HepG2 (cell line): Measurements from ENCODE around the gene SBK1. TPM values are rescaled to one million over a fixed set of nuclear protein-coding genes. Genes with fewer than 3 reads are reported as not detected.

Experiments
- ATAC-seq: fragments of 200-7000 bp; cut with Tn5 transposase; 3 replicates; pipeline ENCODE4 v1.9.1; 2020; ENCODE audit warnings: mild to moderate bottlenecking, moderate library complexity
- BruUV-seq: library from RNA; stranded (reverse); fragments of 400-500 nt; replicated peaks from 2 replicates; lab custom pipeline; 2021; lab: Mats Ljungman, UMichigan
- CTCF ChIA-PET: fragments of 300-600 bp; formaldehyde crosslinking; extraction: SDS; loops from one replicate; lab custom pipeline; 2021; ENCODE audit warnings: low total read pairs, inconsistent platforms, low intra/inter-chr PET ratio; lab: Yijun Ruan, JAX
- POLR2A ChIA-PET: fragments of 350-600 bp; sonication (Branson Sonifier 250); formaldehyde crosslinking; loops from one replicate; lab custom pipeline; 2020; ENCODE audit warnings: antibody characterized with exemption, inconsistent platforms; lab: Yijun Ruan, JAX
- DNase-seq: peaks from one replicate; pipeline ENCODE4 v3.0.0-alpha.2; 2015; ENCODE audit warnings: low spot score
- FAIRE-seq: peaks from 3 replicates; lab custom pipeline; 2011; peaks lifted over from hg19 to GRCh38; lab: Jason Lieb, UNC
- H2AFZ ChIP-seq: one replicate; pipeline ENCODE4 v1.6.1; 2011; ENCODE audit warnings: low read length, inconsistent platforms
- H3K27ac ChIP-seq: fragments of 300-600 bp; 3 replicates; pipeline ENCODE4 v1.8.0; 2011; ENCODE audit warnings: mixed run types, mild to moderate bottlenecking, mixed read lengths, low read length, inconsistent platforms; ENCODE audit not compliant: insufficient read depth; ENCODE audit errors: extremely low read length
- H3K27me3 ChIP-seq, 2 experiments: fragments of 200-600 bp in 1 of 2; 2 replicates in 1 of 2; 3 replicates in 1 of 2; pipeline versions ENCODE4 v1.6.0 to v1.8.0; 2011; ENCODE audit warnings: low read length in 2 of 2, mild to moderate bottlenecking in 2 of 2, moderate library complexity in 2 of 2, inconsistent platforms in 1 of 2; ENCODE audit not compliant: insufficient read depth in 2 of 2, control insufficient read depth in 1 of 2
- H3K36me3 ChIP-seq, 2 experiments: fragments of 200-600 bp in 1 of 2; replicated peaks in 1 of 2; 2 replicates in 1 of 2; 3 replicates in 1 of 2; pipeline versions ENCODE4 v1.5.1 to v1.8.0; 2011; ENCODE audit warnings: low read length in 2 of 2, inconsistent platforms in 1 of 2; ENCODE audit not compliant: insufficient read depth in 2 of 2, control insufficient read depth in 1 of 2
- H3K4me1 ChIP-seq: 2 replicates; pipeline ENCODE4 v1.5.1; 2012; ENCODE audit warnings: low read length, inconsistent platforms; ENCODE audit not compliant: insufficient read depth
- H3K4me2 ChIP-seq: 2 replicates; pipeline ENCODE4 v1.6.0; 2011; ENCODE audit warnings: low read depth, low read length, inconsistent platforms
- H3K4me3 ChIP-seq, 3 experiments: fragments of 200-600 bp in 1 of 3; sonication (generic), shearing (Covaris generic) in 1 of 3; replicated peaks in 1 of 3; 2 replicates each; pipeline ENCODE4 v1.5.1; 2011 to 2016; ENCODE audit warnings: low read length in 3 of 3, inconsistent platforms in 2 of 3, low read depth in 2 of 3, mild to moderate bottlenecking in 2 of 3, control low read depth in 1 of 3, mixed read lengths in 1 of 3; ENCODE audit not compliant: insufficient read depth in 1 of 3
- H3K79me2 ChIP-seq: one replicate; pipeline ENCODE4 v1.6.1; 2011; ENCODE audit warnings: low read length, inconsistent platforms; ENCODE audit not compliant: insufficient read depth
- H3K9ac ChIP-seq: 2 replicates; pipeline ENCODE4 v1.6.0; 2011; ENCODE audit warnings: mild to moderate bottlenecking, low read depth, low read length, inconsistent platforms; ENCODE audit not compliant: insufficient read depth
- H3K9me3 ChIP-seq: 2 replicates; pipeline ENCODE4 v1.5.1; 2012; ENCODE audit warnings: mild to moderate bottlenecking, low read length
- H4K20me1 ChIP-seq: 2 replicates; pipeline ENCODE4 v1.6.0; 2011; ENCODE audit warnings: inconsistent platforms, mild to moderate bottlenecking, low read length, moderate library complexity; ENCODE audit not compliant: insufficient read depth
- CEBPZ ChIP-seq: IDR thresholded peaks from 2 replicates; pipeline ENCODE4 v1.6.1; 2012; ENCODE audit warnings: low read length, improper control_type of control experiment
- PHF20 ChIP-seq: sonication (generic); formaldehyde crosslinking; IDR thresholded peaks from 2 replicates; pipeline ENCODE4 v1.5.0; 2020; ENCODE audit warnings: mild to moderate bottlenecking, missing genetic modification reagents
- ZNF12 ChIP-seq: sonication (generic); formaldehyde crosslinking; IDR thresholded peaks from 2 replicates; pipeline ENCODE4 v1.5.0; 2020; ENCODE audit warnings: missing genetic modification reagents
- WGBS: methylation state at CpG from one replicate; pipeline ENCODE4 v1.1.6; 2017; ENCODE audit warnings: low lambda C conversion rate; 5-methylcytosine and 5-hydroxymethylcytosine counted together
- in situ Hi-C: cut with HindIII; loops from 2 replicates; pipeline ENCODE4 v1.10.0; 2017; ENCODE audit warnings: low pct_unique_long_range_greater_than_20kb; ENCODE audit not compliant: extremely low pct_ligation_motif_present
- intact Hi-C: fragments of 100-400 bp; cut with micrococcal nuclease; formaldehyde crosslinking; loops from one replicate; pipeline ENCODE4 v1.10.0; 2022; ENCODE audit not compliant: unreplicated experiment
- polyA plus RNA-seq, 8 experiments: library from polyadenylated mRNA; depleted of rRNA in 3 of 8; stranded (reverse) in 7 of 8; unstranded in 1 of 8; fragments of >200 nt; fragmentation: Illumina TruSeq in 4 of 8; extraction: Trizol in 4 of 8; gene quantifications; 2 replicates each; pipeline versions ENCODE4 v1.2.1 to v1.2.3, GENCODE V29; 2011 to 2016; ENCODE audit warnings: low read depth in 4 of 8, missing spikeins in 1 of 8, mixed read lengths in 1 of 8; ENCODE audit not compliant: insufficient read depth in 1 of 8
- total RNA-seq, 5 experiments: library from RNA; depleted of rRNA; stranded (reverse); fragments of >200 nt; fragmentation: Illumina TruSeq; extraction: Trizol; gene quantifications; 2 replicates each; pipeline ENCODE4 v1.2.3, GENCODE V29; 2016; ENCODE audit warnings: low read depth in 1 of 5

Gene SBK1
- total and polyA plus RNA-seq, 2 of the 13 experiments (the other 11 are each of a cell fraction or from before 2014, with no cell fraction given) = 0.15 to 0.17 TPM

- no TSS peak for BruUV-seq
- POLR2A ChIA-PET = no interaction called here
- H3K4me2 ChIP-seq = no peak overlapping the region
Observed at GRCh38 chr16:28308794-28309584, 16.7 kb downstream of the SBK1 start.

More at GRCh38 chr16:28308794-28309584, 16.7 kb downstream of the SBK1 start:
- DNase-seq (no peak), FAIRE-seq (no peak), ATAC-seq (no peak; the same call in 2 of the 3 replicates)
- no peak overlapping the region for H3K4me3 ChIP-seq
- H3K9ac ChIP-seq = no peak overlapping the region
- in situ Hi-C loops = no loop called here
- peaks cover 2% of the 10 kb centered on the region; the same call in 1 of the 2 replicates for H4K20me1 ChIP-seq
- H3K79me2 ChIP-seq = no peaks in the 10 kb centered on the region
- H3K9me3 ChIP-seq = no peaks in the 10 kb centered on the region
- peaks cover 3 to 46% of the 10 kb centered on the region in 2 experiments; a peak in 3 of 5 replicates for H3K27me3 ChIP-seq
- intact Hi-C loops = no loop called here
- TF ChIP-seq ZNF12 (CRISPR knock-in tag) (peak; percentile 93), PHF20 (CRISPR knock-in tag) (no peak), CEBPZ (no peak)
- H3K36me3 ChIP-seq = no peaks in the 10 kb centered on the region
- H2AFZ ChIP-seq = no peak overlapping the region
- WGBS = 37% methylated on average over 9 of the region's 14 CpGs
- peaks cover 6% of the 10 kb centered on the region; the same call in 1 of the 2 replicates for H3K4me1 ChIP-seq
- CTCF ChIA-PET = no interaction called here
- no peak overlapping the region for H3K27ac ChIP-seq
